ENCODE measurements around the gene LAPTM4A.

LAPTM4A gene

GRCh38 chr2:20054119-20054518 is 2.7 kb upstream of the LAPTM4A start:
- in situ Hi-C loops (cut with HindIII; ENCODE audit: low sequenced_read_pairs): no loop called here
- H3K4me3 ChIP-seq (ENCODE audit: low read depth, low read length): no peak overlapping the region
- DNase-seq (ENCODE audit: low read depth): no peak
- TF ChIP-seq CTCF (IDR thresholded peaks at IDR 0.05; ENCODE audit: low read depth, low read length, missing control alignments): no peak

DNA sequence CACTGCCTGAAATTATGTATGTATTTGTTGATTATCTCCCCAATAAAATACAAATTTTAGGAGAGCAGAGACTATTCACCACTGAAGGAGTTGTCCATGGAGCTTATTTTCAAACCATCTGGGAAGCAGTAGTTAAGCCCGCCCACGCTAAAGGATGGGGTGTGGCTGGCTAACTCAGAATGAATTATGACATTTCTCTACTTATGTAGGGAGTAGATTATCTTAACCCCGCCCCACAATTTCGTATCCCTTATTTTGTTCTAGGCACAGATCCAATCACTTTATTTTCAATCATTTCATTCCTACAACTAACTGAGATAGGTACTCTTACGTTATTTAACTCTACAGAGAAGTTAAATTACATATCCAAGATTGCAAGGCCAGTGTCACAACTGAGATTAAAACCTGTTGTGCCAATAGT is 1.4 kb upstream of the LAPTM4A start:
- in situ Hi-C loops (cut with HindIII; ENCODE audit: low sequenced_read_pairs): no loop called here
- peak; percentile 31 for DNase-seq (ENCODE audit: low read depth)
- TF ChIP-seq CTCF (IDR thresholded peaks at IDR 0.05; ENCODE audit: low read depth, low read length, missing control alignments): no peak
- peak overlapping the region; percentile 89 for H3K4me3 ChIP-seq (ENCODE audit: low read depth, low read length)

GRCh38 chr2:20052229-20052851 is 912 bp upstream of the LAPTM4A start:
- DNase-seq (ENCODE audit: low read depth): no peak
- in situ Hi-C loops (cut with HindIII; ENCODE audit: low sequenced_read_pairs): no loop called here
- peak overlapping the region; percentile 89 for H3K4me3 ChIP-seq (ENCODE audit: low read depth, low read length)
- TF ChIP-seq CTCF (IDR thresholded peaks at IDR 0.05; ENCODE audit: low read depth, low read length, missing control alignments): no peak

DNA sequence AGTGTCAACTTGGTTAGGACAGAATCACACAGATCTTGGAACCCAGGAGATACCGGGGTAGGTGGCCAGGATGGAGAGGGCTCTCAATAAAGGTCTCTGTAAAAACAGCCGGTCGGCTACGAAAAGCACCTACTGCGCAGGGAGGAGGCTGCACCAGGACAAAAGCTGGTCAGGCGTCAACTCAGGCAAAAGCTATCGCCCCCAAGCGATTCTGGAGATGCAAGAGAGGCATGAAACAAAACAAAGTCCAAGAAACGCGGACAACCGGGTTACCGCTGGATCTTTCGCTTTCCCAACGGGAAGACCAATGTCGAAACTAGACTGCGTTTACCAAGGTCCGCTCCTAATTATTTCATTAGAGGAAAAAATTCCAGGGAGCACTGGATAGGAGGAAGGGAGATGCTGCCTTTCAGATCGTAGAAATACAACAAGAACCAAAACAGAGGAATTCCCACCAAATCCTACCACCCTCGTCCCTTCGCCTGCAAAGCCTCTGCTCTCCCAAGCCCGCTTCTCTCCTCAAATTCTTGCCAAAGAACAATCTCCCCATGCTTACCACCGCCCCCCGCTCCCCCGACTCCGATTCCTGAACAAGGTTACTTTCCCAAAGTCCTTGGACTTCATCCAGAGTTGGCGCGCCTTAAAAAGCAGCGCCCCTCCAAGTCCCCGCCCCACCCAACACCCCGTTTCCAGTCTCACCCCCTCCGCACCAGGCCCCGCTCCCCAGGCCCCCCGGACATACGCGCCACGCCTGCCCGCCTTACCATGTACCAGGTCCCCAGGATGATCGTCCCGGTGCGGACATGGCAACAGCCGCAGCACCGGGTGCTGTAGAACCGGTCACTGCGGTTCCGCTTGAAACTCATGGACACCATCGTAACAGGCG is 539 bp downstream of the LAPTM4A start:
- peak overlapping the region; percentile 89 for H3K4me3 ChIP-seq (ENCODE audit: low read depth, low read length)
- peak; percentile 31 for DNase-seq (ENCODE audit: low read depth)
- in situ Hi-C loops (cut with HindIII; ENCODE audit: low sequenced_read_pairs): no loop called here
- peak; percentile 31 for TF ChIP-seq CTCF (IDR thresholded peaks at IDR 0.05; ENCODE audit: low read depth, low read length, missing control alignments)

GRCh38 chr2:20050104-20050645 is 1.3 kb downstream of the LAPTM4A start:
- no peak for TF ChIP-seq CTCF (IDR thresholded peaks at IDR 0.05; ENCODE audit: low read depth, low read length, missing control alignments)
- in situ Hi-C loops (cut with HindIII; ENCODE audit: low sequenced_read_pairs): no loop called here
- DNase-seq (ENCODE audit: low read depth): peak; percentile 64
- peak overlapping the region; percentile 89 for H3K4me3 ChIP-seq (ENCODE audit: low read depth, low read length)

- peak overlapping the region; percentile 89 for H3K4me3 ChIP-seq (ENCODE audit: low read depth, low read length)
- in situ Hi-C loops (cut with HindIII; ENCODE audit: low sequenced_read_pairs): no loop called here
- TF ChIP-seq CTCF (IDR thresholded peaks at IDR 0.05; ENCODE audit: low read depth, low read length, missing control alignments): no peak
- no peak for DNase-seq (ENCODE audit: low read depth)
Measured at GRCh38 chr2:20049637-20050036, 1.8 kb downstream of the LAPTM4A start.
